Astrocyte of the cerebellum (primary cell): Measurements from ENCODE around the gene TGFBR3.
"Not testable (repeated sequence)": the region's sequence is repeated elsewhere in the genome, so short reads cannot be mapped to it uniquely, and the experiment has no call there.

Source experiments
- DNase-seq: peaks from one replicate; pipeline ENCODE4 v3.0.0-alpha.2; 2011; ENCODE audit warnings: low read depth
- H3K4me3 ChIP-seq: 2 replicates; pipeline ENCODE4 v1.5.1; 2011; ENCODE audit warnings: mild to moderate bottlenecking, low read depth, low read length, moderate library complexity
- in situ Hi-C: cut with HindIII; loops from 2 replicates; pipeline ENCODE4 v1.10.0; 2017; ENCODE audit warnings: low sequenced_read_pairs
- TF ChIP-seq, protein P1 (sequence below): IDR thresholded peaks from 2 replicates; pipeline ENCODE4 v1.5.1; 2012; ENCODE audit warnings: low read length, low read depth, moderate library complexity, mild to moderate bottlenecking; ENCODE audit errors: missing control alignments

Gene TGFBR3

DNA sequence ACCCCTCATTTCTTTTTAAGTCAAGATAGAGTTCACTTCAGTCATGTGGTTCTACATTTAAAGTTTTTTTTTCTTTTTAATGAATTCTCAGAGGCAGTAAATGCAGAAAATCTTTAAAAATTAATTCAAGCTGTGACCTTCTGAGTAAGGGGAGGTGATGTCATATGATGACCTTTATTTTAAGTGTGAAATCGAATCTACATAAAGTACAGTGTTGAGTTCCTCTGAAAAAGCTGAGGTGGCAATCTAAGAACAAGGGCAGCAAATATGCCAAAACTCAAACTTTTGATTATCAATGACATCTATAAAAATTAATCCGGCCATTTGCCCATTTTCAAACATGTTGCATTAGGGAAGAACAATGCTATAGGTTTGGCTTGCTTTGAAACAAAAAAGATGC lies 211.8 kb downstream of the TGFBR3 start:
- DNase-seq: no peak
- in situ Hi-C loops: no loop called here
- no peak overlapping the region for H3K4me3 ChIP-seq
- TF ChIP-seq, protein P1, sequence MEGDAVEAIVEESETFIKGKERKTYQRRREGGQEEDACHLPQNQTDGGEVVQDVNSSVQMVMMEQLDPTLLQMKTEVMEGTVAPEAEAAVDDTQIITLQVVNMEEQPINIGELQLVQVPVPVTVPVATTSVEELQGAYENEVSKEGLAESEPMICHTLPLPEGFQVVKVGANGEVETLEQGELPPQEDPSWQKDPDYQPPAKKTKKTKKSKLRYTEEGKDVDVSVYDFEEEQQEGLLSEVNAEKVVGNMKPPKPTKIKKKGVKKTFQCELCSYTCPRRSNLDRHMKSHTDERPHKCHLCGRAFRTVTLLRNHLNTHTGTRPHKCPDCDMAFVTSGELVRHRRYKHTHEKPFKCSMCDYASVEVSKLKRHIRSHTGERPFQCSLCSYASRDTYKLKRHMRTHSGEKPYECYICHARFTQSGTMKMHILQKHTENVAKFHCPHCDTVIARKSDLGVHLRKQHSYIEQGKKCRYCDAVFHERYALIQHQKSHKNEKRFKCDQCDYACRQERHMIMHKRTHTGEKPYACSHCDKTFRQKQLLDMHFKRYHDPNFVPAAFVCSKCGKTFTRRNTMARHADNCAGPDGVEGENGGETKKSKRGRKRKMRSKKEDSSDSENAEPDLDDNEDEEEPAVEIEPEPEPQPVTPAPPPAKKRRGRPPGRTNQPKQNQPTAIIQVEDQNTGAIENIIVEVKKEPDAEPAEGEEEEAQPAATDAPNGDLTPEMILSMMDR: no peak

DNA sequence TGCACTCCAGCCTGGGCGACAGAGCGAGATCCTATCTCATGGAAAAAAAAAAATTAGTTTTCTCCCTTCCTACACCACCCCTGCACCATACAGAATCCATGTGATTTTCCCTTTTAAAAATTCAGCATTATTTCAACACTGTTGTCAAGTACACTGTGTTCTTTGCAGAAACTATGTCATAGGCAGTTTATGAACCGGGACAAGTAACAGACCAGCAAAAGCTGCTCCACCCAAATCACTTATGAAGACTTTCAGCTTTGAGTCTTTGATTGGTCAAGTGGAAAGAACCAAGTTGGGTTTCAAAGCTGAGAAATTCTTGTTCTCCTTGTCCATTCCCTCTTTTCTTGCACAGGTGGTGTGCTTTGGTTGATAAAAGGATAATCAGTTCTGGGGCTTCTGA lies 212.3 kb downstream of the TGFBR3 start:
- H3K4me3 ChIP-seq: no peak overlapping the region
- in situ Hi-C loops: no loop called here
- DNase-seq: no peak
- TF ChIP-seq, protein P1: no peak

DNA sequence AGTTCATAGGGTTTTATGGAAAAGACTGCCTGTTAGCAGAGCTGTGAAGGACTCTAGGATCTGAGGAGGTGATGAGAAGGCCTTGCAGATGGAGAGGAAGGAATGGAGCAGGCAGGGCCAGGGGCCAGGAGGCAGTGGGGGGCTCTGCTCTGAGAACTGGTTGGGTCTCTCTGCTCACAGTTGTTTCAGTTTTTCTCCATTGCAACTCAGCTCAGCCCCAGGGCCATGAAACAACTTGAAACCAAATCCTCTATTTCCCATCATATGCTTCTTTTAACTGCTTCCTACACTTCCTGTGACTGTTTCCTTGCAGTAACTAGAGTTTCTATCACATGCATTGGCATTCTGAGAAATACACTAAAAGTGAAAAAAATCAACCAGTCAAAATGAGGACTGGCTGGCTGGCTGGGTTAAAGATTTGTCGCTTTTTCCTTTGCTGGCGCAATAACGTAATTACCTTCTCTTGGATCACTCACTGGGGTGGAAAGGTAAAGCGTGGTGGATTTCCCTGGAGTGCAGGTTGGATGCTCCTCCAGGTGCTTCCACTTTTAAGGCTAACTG lies 213.3 kb downstream of the TGFBR3 start:
- TF ChIP-seq, protein P1: no peak
- in situ Hi-C loops: no loop called here
- DNase-seq: no peak
- no peak overlapping the region for H3K4me3 ChIP-seq

DNA sequence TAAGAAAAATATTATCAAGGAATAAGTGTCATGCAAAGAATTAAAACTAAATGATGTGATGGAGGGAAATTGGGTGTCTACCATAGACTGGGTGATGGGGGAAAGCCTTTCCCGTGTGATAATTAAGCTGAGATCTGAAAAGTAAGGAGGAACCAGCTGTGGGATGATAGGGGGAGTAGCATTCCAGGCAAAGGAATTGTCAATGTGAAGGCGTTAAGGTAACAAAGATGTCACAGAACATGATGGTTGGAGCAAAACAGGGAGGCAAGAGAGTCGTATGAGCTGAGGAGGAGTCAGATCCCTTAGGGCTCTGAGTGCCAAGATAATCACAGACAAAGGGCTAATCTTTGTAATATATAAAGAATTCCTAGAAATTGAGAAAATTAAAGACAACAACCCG lies 215.2 kb downstream of the TGFBR3 start:
- TF ChIP-seq, protein P1: no peak
- no peak for DNase-seq
- H3K4me3 ChIP-seq: no peak overlapping the region
- in situ Hi-C loops: no loop called here

DNA sequence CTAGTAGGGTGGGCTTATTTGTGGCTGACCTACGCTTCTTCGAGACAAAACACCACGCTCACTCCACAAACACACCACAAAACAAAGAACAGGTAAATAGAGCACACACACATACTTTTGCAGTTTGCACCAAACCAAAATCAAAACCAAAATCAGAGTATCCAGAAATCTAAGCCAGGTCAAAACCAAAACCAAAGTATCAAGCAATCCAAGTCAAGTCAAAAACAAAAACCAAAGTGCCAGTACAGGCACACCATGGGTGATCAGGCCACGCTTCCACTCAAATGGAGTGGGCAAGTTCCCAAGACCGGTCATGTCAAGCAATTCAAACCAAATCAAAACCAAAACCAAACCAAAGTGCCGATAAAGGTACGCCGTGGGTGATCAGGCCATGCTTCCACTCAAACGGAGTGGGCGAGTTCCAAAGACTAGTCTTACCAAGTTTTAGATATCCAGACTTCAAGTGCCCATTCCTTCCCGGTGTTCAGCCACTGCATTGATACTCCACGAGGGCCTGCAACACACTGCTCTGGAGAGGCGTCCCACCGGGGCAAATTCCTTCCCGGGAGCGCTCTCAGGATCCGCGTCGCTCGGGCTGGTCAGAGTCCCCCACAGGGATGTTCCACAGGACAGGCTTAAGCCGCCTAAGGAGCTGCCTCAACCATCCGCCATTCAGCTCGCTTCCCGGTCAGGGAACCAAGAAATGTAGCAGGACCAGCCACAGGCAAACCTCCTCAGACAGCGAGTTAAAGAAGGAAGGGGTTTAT lies 216.2 kb downstream of the TGFBR3 start:
- TF ChIP-seq, protein P1: no peak
- in situ Hi-C loops: no loop called here
- no peak for DNase-seq
- H3K4me3 ChIP-seq: no peak overlapping the region

DNA sequence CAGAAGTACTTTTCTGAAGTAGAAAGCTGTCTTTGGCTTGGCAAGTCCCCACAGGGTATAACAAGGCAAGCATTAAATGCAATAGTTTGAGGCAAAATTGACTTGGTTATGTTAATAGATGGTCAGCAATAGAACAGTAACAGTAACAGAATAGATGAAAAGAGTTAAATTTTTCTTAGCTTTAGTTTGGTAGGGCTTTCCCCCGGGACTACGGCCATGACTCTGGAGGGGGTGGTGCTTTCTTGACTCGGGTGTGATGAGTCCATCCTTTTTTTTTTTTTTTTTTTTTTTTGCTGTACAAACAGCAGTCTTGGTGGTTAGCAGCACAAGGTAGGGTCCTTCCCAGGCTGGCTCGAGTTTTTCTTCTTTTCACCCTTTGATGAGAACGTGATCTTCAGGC lies 219.3 kb downstream of the TGFBR3 start:
- in situ Hi-C loops, DNase-seq, H3K4me3 ChIP-seq: not testable (repeated sequence)

DNA sequence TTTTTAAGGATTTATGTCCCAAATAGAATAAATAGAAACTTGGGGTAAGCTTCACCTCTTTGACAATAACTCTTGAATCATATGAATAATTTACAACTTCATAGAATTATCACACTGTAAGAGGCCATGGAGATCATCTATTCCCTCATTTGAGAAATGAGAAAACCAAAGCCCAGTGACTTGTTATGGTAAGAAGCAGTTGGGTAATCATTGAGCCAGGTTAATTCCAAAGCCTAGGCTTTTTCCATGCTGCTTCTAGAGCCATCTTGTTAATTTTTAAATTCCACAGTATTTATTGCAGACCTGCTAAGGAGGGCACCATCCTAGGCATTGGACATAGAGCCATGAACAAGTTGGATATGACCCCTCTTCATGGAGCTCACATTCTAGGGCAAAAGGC lies 224.8 kb downstream of the TGFBR3 start:
- TF ChIP-seq, protein P1: no peak
- DNase-seq: no peak
- no peak overlapping the region for H3K4me3 ChIP-seq
- in situ Hi-C loops: no loop called here
